Epithelial cell of esophagus (primary cell): ENCODE measurements around the gene DEF6.

Source experiments
- DNase-seq: peaks from one replicate; pipeline ENCODE4 v3.0.0; 2010; ENCODE audit warnings: low read depth
- H3K4me3 ChIP-seq: 2 replicates; pipeline ENCODE4 v1.5.1; 2011; ENCODE audit warnings: mild to moderate bottlenecking, low read length, control low read depth
- CTCF ChIP-seq: IDR thresholded peaks from 2 replicates; pipeline ENCODE4 v1.5.1; 2011; ENCODE audit warnings: low read depth, mild to moderate bottlenecking, low read length, control low read depth, inconsistent platforms; ENCODE audit not compliant: insufficient read depth; ENCODE audit errors: missing control alignments

The DEF6 gene

GRCh38 chr6:35354361-35355135, 56.9 kb downstream of the DEF6 start:
- no peak overlapping the region for H3K4me3 ChIP-seq
- no peak for TF ChIP-seq CTCF
- DNase-seq = no peak

DNA sequence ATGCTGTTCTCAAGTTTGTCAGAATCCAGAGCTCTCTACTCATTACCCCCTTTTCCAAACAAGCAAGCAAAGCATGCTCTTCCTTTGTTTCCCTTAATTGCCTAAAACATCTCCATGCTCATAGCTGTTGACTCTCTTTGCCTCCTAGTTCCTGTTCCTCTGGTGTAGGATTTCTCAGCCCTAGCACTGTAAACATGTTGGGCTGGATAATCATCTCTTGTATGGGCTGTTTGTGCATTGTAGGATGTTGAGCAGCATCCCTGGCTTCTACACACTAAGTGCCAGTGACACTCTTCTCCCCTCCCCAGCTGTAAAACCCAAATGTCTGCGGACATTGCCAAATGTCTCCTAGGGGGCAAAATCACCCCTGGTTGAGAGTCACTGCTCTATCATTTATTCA, 58.8 kb downstream of the DEF6 start:
- TF ChIP-seq CTCF = no peak
- no peak overlapping the region for H3K4me3 ChIP-seq
- no peak for DNase-seq

DNA sequence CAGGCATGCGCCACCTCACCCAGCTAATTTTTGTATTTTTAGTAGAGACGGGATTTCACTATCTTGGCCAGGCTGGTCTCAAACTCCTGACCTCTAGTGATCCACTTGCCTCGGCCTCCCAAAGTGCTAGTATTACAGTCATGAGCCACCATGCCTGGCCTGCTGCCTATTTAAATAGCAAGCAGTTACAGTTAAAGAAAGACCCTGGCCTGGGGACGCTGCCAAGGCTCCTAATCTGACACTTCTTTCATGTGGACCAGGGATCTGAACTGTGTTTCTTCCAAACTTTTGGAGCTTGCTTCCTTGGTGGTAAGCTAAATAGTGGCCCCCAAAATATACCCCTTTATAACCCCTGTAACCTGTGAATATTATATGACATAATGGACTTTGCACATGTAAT, 60.1 kb downstream of the DEF6 start:
- H3K4me3 ChIP-seq = no peak overlapping the region
- no peak for TF ChIP-seq CTCF
- DNase-seq = no peak

DNA sequence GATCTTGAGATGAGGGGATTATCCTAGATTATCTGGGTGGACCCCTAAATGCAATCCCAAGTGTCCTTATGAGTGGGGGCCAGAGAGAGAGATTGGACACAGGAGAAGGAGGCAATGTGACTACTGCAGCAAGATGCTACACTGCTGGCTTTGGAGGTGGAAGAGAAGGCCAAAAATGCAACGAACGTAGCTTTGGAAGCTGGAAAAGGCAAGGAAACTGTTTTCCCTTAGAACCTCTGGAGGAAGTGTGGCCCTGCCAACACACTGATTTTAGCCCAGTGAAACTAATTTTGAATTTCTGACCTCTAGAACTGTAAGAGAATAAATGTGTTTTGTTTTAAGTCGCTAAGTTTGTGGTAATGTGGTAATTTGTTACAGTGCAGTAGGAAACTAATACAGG, 60.5 kb downstream of the DEF6 start:
- no peak for TF ChIP-seq CTCF
- DNase-seq = no peak
- no peak overlapping the region for H3K4me3 ChIP-seq

DNA sequence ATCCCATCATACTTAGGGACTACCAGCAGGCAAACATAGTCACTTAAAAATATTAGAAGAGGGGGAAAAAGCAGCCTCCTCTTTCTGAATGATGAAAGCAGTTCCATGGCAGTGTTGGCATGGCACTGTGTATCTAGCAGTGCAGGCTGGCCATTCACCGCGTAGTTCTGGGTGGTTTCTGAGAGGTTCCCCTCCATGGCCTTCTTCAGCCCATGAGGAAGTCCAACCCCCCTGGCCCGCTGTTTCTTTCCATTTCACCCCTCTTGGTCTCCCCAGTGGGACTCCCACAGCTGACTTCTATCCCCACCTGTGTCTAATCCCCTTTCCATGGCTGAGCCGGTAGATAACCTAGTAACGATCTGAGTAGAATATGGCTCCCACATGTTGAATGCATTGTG, 61.7 kb downstream of the DEF6 start:
- DNase-seq = no peak
- no peak overlapping the region for H3K4me3 ChIP-seq
- no peak for TF ChIP-seq CTCF

- no peak overlapping the region for H3K4me3 ChIP-seq
- TF ChIP-seq CTCF = no peak
- peak; percentile 67 for DNase-seq
These were observed 62.2 kb downstream of the DEF6 start for GRCh38 chr6:35359744-35360348.
